ENCODE measurements around the gene PRDM16. TPM values are rescaled to one million over a fixed set of nuclear protein-coding genes. Genes with fewer than 3 reads are reported as not detected.

The PRDM16 gene
- polyA plus RNA-seq, 1 donor from 2014 or later = 0.21 TPM

DNA sequence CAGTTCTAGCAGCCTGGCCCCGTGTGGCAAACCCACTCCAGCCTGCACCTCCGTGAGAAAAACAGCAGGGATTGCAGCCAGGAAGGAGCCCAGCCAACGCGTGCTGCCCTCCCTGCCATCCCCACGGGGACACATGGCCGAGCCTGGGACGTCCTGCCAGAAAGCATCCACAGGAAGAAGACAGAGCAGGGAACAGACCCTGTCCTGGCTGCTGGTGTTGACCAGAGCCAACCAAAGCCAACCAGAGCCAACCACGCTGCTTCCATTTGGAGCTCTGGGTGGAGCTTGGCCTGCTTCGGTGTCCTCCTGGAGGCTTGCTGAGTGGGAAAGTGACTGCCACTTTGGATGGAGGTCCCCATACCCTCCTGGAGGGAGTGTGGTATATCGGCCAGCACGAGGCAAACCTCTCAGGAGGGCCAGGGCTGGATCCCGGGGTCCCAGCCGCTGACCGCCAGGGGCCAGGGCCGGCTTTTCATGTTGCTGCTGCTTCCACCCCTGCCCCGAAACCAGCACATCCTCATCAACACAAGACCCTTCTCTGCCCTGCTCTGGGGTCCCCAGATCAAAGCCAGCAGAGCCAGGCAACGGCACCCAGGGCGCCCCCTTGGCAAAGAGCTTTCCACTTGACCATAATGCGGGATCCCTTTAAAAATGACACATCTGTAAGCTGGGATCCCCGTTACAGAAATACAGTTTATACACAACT lies 304.9 kb downstream of the PRDM16 start:
- no peaks in the 10 kb centered on the region for H3K9me2 ChIP-seq (ENCODE audit: insufficient read depth, low read length)
- H3K9ac ChIP-seq (ENCODE audit: low read length) = no peak overlapping the region
- H3K4me2 ChIP-seq (ENCODE audit: low read length) = no peak overlapping the region
- no peak overlapping the region for H2AFZ ChIP-seq (ENCODE audit: low read depth, low read length)
- TF ChIP-seq SMC3 (conservative IDR thresholded peaks at IDR 0.05; ENCODE audit: poor library complexity) (no peak), TAF1 (IDR thresholded peaks at IDR 0.05; ENCODE audit: low read depth) (no peak), POLR2AphosphoS5 (IDR thresholded peaks at IDR 0.05) (no peak), MXI1 (conservative IDR thresholded peaks at IDR 0.05; ENCODE audit: poor library complexity, severe bottlenecking) (no peak), EZH2 (IDR thresholded peaks at IDR 0.05; ENCODE audit: borderline replicate concordance, insufficient read depth, low read length, poor library complexity, severe bottlenecking) (no peak), EP300 (conservative IDR thresholded peaks at IDR 0.05; ENCODE audit: poor library complexity, severe bottlenecking) (no peak), RAD21 (conservative IDR thresholded peaks at IDR 0.05) (no peak)
- TF ChIP-seq, protein P1, sequence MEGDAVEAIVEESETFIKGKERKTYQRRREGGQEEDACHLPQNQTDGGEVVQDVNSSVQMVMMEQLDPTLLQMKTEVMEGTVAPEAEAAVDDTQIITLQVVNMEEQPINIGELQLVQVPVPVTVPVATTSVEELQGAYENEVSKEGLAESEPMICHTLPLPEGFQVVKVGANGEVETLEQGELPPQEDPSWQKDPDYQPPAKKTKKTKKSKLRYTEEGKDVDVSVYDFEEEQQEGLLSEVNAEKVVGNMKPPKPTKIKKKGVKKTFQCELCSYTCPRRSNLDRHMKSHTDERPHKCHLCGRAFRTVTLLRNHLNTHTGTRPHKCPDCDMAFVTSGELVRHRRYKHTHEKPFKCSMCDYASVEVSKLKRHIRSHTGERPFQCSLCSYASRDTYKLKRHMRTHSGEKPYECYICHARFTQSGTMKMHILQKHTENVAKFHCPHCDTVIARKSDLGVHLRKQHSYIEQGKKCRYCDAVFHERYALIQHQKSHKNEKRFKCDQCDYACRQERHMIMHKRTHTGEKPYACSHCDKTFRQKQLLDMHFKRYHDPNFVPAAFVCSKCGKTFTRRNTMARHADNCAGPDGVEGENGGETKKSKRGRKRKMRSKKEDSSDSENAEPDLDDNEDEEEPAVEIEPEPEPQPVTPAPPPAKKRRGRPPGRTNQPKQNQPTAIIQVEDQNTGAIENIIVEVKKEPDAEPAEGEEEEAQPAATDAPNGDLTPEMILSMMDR (IDR thresholded peaks at IDR 0.05; ENCODE audit: poor library complexity, severe bottlenecking) = no peak
- TF ChIP-seq, protein P2, sequence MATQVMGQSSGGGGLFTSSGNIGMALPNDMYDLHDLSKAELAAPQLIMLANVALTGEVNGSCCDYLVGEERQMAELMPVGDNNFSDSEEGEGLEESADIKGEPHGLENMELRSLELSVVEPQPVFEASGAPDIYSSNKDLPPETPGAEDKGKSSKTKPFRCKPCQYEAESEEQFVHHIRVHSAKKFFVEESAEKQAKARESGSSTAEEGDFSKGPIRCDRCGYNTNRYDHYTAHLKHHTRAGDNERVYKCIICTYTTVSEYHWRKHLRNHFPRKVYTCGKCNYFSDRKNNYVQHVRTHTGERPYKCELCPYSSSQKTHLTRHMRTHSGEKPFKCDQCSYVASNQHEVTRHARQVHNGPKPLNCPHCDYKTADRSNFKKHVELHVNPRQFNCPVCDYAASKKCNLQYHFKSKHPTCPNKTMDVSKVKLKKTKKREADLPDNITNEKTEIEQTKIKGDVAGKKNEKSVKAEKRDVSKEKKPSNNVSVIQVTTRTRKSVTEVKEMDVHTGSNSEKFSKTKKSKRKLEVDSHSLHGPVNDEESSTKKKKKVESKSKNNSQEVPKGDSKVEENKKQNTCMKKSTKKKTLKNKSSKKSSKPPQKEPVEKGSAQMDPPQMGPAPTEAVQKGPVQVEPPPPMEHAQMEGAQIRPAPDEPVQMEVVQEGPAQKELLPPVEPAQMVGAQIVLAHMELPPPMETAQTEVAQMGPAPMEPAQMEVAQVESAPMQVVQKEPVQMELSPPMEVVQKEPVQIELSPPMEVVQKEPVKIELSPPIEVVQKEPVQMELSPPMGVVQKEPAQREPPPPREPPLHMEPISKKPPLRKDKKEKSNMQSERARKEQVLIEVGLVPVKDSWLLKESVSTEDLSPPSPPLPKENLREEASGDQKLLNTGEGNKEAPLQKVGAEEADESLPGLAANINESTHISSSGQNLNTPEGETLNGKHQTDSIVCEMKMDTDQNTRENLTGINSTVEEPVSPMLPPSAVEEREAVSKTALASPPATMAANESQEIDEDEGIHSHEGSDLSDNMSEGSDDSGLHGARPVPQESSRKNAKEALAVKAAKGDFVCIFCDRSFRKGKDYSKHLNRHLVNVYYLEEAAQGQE (IDR thresholded peaks at IDR 0.05; ENCODE audit: borderline replicate concordance) = no peak
- H3K36me3 ChIP-seq (ENCODE audit: insufficient read depth, low read length) = no peaks in the 10 kb centered on the region
- H3F3A ChIP-seq (ENCODE audit: insufficient read depth, low read length, poor library complexity, severe bottlenecking) = no peaks in the 10 kb centered on the region
- H3K27ac ChIP-seq (ENCODE audit: low read length) = no peak overlapping the region
- no peaks in the 10 kb centered on the region for H3K79me2 ChIP-seq (replicated peaks; ENCODE audit: insufficient read depth, low read length)
- H4K20me1 ChIP-seq (ENCODE audit: insufficient read depth) = no peaks in the 10 kb centered on the region
- H3K4me3 ChIP-seq (ENCODE audit: low read length) = no peak overlapping the region
- no peaks in the 10 kb centered on the region for H3K9me3 ChIP-seq (ENCODE audit: low read length)
- H3K27me3 ChIP-seq (ENCODE audit: insufficient read depth, low read depth, low read length) = no peaks in the 10 kb centered on the region

DNA sequence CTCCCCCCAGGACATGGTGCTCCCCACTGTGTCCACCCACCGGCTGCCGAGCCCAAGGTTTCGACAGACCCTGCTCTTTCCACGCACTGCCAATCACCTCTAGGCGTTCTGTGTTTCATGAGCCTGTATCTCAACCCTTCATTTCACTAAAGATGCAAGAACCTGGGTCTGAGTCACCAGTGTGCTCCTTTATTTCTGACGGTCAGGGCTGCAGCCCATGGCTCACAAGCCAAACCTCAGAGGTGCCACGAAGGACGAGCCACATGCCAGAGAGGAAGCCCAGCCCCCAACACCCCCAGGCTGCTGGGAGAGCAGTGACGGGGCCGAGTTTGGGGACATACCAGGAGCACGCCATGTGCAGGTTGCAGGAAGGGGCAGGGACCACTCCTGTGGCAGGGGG lies 306.2 kb downstream of the PRDM16 start:
- no peak for TF ChIP-seq POLR2AphosphoS5 (IDR thresholded peaks at IDR 0.05)
- no peak for TF ChIP-seq TAF1 (IDR thresholded peaks at IDR 0.05; ENCODE audit: low read depth)
- no peak for TF ChIP-seq MXI1 (conservative IDR thresholded peaks at IDR 0.05; ENCODE audit: poor library complexity, severe bottlenecking)
- TF ChIP-seq RAD21 (conservative IDR thresholded peaks at IDR 0.05) = no peak
- TF ChIP-seq, protein P2 (IDR thresholded peaks at IDR 0.05; ENCODE audit: borderline replicate concordance) = no peak
- TF ChIP-seq, protein P1 (IDR thresholded peaks at IDR 0.05; ENCODE audit: poor library complexity, severe bottlenecking) = no peak
- no peak for TF ChIP-seq EZH2 (IDR thresholded peaks at IDR 0.05; ENCODE audit: borderline replicate concordance, insufficient read depth, low read length, poor library complexity, severe bottlenecking)
- no peak for TF ChIP-seq EP300 (conservative IDR thresholded peaks at IDR 0.05; ENCODE audit: poor library complexity, severe bottlenecking)
- H3K27me3 ChIP-seq (ENCODE audit: insufficient read depth, low read depth, low read length) = no peaks in the 10 kb centered on the region
- H3K9me3 ChIP-seq (ENCODE audit: low read length) = no peaks in the 10 kb centered on the region
- H3K9me2 ChIP-seq (ENCODE audit: insufficient read depth, low read length) = no peaks in the 10 kb centered on the region
- no peak overlapping the region for H3K27ac ChIP-seq (ENCODE audit: low read length)
- H3K4me3 ChIP-seq (ENCODE audit: low read length) = no peak overlapping the region
- no peaks in the 10 kb centered on the region for H4K20me1 ChIP-seq (ENCODE audit: insufficient read depth)
- H3F3A ChIP-seq (ENCODE audit: insufficient read depth, low read length, poor library complexity, severe bottlenecking) = no peaks in the 10 kb centered on the region
- no peak overlapping the region for H2AFZ ChIP-seq (ENCODE audit: low read depth, low read length)
- no peaks in the 10 kb centered on the region for H3K79me2 ChIP-seq (replicated peaks; ENCODE audit: insufficient read depth, low read length)
- H3K36me3 ChIP-seq (ENCODE audit: insufficient read depth, low read length) = no peaks in the 10 kb centered on the region
- H3K9ac ChIP-seq (ENCODE audit: low read length) = no peak overlapping the region
- H3K4me2 ChIP-seq (ENCODE audit: low read length) = no peak overlapping the region

All from neural cell (in vitro differentiated cells).